Stimulated activated CD4-positive, alpha-beta T cell treated with anti-CD3 and anti-CD28 coated beads, Interleukin-4, amount 100 ng/mL, for 48 hours (primary cell): ENCODE data around the gene ARL11.

Source experiments
- DNase-seq, 2 donors: peaks; one replicate each; pipeline ENCODE4 v3.0.0-alpha.2; 2020; ENCODE audit warnings: low read depth in 2 of 2

Gene ARL11

DNA sequence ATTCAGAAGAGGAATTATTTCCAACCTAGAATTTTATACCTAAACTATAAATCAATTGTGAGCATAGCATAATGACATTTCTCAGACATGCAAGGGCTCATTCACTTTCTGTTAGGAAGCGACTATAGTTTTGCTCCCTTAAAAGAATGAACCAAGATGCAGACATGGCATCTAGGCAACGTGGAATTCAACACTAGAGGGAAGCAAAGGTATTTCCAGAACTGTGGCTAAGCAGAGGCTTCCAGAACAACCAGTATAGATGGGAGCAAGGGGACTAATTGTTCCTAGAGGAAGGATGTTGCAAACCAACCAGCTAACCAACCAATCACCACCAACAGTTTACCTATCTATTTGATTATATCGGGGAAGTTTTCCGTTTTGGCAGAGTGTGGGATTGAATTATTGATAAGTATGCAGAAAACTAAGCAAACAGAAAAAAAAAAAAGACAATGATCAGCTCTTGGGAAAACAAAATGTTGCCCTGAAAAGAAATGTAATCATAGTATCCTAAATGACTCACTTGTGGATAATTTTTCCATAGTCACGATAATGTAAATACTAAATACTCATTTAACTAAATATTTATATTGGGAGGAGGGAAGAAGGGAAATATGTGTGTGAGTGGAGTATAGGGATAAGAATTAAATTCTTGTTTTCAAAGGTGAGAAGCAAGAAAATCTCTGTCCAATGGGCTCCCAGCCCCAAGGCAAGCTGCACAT is 21.1 kb downstream of the ARL11 start:
- DNase-seq, result no peak

DNA sequence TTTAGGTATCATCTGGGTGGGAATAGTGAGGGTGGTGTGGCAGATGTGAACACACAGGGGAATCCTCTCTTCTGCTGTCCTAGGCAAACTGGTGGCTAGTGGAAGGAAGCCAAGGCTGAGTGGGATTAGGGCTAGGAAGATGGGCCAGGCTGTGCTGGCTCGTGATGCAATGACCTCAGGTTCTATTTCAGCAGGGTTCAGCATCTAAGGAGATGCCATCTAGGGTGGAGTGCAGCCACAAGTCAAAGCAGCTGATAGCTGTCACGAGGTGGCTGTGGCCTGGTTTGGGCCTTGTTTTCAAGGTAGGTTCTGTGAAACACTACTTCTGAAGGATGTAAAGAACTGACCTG is 21.6 kb downstream of the ARL11 start:
- DNase-seq, result no peak

DNA sequence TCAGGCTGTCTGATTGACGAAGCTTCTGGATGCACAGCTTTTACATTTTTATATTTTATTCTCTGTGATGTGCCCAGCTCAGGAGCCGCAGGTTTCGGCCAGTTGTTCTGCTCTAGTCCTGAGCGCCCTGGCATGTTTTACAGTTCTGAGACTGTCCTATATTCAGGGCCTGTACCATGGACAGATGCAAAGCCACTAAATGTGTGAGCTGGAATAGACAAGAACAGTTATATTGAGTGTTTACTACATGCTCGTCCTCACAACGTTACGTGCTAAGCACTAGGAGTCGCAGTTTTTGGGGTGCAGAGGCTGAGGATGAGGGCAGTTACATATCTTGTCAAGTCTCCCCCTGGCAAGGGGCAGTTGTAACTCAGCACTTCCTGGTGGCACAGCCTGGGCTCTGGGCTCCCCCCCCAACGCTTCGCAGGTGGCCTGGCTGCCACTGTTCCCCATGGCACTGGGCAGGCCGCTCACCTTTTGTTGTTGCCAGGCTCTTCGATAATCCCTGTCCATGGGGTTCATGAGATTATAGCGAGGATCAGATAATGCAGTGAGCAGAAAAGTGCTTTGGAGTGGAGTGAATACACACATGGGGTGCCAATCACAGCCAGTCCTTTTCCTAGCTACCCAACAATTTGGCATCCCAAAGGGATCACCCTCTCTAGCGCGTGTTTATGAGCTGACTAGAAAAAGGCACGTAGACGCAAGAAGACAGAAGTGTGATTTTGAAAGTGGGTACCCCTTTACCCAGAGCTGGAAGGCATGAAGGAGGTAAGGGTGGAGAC is 23.5 kb downstream of the ARL11 start:
- DNase-seq, result no peak

GRCh38 chr13:49652355-49653305 is 24.3 kb downstream of the ARL11 start:
- no peak for DNase-seq

- no peak for DNase-seq
Measured at GRCh38 chr13:49653478-49653877, 25.2 kb downstream of the ARL11 start.

DNA sequence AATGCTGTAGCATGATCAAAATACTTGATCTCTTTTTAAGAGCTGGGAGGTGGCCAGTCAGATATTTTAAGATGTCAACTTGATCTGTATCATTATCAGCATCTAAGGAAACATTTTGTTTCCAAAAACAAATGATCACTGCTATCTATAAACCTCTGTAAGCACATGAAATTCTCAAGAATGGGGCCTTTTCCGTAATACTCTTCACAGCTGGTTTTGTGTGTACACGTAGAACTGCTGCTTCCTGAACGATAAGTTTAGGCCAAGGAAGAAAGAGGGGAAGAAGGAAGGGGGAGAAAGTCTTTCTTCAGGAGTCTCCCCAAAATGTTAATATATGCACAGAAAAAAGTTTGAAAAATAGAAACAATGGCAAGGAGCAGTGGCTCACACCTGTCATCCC is 25.7 kb downstream of the ARL11 start:
- DNase-seq, result no peak

- DNase-seq, result no peak
Measured at GRCh38 chr13:49655906-49656305, 27.6 kb downstream of the ARL11 start.

DNA sequence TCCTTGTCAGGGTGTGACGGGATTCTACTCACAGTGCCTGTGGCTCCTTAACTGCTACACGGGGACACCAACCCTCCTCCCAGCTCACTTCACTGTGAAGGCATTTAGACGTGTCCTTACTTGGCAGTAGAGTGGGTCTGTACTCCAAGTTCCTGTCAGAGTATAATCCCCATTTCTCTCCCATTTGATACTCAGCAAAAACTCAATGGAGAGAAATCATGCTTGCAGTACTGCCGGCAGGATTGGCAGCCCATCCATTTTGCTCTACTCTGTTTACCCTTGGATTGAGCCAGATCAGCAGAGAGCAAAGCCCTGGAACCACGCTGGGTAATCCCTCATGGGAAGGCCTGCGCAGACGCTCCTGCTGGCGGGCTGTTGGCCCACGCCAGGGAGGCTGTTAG is 28.9 kb downstream of the ARL11 start:
- DNase-seq, result no peak

- DNase-seq, result no peak
Measured at GRCh38 chr13:49664606-49665005, 36.3 kb downstream of the ARL11 start.

- no peak for DNase-seq
Measured at GRCh38 chr13:49667773-49668172, 39.5 kb downstream of the ARL11 start.

DNA sequence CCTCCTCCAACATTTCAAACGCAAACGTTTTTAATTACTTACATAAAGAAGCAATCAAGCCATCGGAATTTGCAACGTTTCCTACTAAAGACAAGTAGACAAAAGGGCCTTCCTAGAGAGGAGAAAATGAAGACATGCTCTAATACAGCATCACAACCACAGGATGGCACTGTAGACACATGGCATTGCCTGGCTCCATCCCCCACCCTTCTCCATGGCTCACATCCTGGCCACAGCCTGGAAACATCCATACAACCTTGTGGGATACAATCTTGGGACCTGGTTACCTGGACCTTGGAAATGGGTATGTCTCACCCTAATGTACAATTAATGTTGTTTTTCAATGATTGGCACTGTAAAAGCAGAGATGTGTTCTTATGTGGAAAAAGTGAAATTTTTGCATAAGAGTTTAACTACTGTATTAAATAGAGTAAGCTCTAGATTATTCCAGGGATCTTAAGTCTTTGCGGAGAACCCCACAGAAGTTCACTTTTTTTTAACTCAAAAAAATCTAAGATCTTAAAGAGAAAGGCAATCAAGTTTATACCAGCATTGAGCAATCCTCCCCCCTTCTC is 41.5 kb downstream of the ARL11 start:
- DNase-seq, result no peak

GRCh38 chr13:49670828-49671227 is 42.5 kb downstream of the ARL11 start:
- DNase-seq, result no peak

- DNase-seq, result no peak
Measured at GRCh38 chr13:49676581-49677298, 48.4 kb downstream of the ARL11 start.

DNA sequence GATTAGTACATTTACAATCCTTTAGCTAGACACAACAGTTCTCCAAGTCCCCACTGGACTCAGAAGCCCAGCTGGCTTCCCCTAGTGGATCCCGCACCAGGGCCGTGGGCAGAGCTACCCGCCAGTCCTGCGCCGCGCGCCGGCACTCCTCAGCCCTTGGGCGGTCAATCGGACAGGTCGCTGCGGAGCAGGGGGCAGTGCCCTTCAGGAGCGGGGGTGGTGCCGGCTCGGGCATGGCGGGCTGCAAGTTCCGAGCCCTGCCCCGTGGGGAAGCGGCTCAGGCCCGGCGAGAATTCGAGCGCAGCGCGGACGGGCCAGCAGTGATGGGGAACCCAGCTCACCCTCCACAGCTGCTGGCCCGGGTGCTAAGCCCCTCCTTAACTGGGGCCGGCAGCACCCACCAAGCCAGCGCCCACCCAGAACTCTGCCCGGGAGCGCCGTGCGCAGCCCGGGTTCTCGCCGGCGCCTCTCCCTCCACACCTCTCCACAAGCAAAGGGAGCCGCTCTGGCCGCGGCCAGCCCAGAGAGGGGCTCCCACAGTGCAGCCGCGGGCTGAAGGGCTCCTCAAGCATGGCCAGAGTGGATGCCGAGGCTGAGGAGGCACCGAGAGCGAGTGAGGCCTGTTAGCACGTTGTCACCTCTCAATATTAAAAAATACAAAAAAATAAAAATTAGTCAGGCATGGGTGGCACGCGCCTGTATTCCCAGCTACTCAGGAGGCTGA is 50.0 kb downstream of the ARL11 start:
- no peak for DNase-seq

DNA sequence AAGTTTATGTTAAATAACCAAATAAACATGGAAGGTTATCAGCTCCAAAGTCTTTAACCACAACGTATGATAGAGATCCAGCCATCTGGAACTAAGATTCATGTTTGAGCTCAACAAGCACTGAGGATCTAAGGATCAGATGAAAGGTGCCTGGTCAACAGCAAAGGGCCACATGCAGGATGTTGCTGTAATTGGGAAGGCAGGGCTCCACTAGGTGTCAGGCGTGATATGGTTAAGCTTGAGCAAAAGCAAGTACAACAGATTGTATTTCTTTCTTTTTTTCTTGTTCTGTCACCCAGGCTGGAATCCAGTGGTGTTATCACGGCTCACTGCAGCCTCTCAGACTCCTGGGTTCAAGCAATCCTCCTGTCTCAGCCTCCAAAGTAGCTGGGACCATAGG is 50.9 kb downstream of the ARL11 start:
- DNase-seq, result no peak

DNA sequence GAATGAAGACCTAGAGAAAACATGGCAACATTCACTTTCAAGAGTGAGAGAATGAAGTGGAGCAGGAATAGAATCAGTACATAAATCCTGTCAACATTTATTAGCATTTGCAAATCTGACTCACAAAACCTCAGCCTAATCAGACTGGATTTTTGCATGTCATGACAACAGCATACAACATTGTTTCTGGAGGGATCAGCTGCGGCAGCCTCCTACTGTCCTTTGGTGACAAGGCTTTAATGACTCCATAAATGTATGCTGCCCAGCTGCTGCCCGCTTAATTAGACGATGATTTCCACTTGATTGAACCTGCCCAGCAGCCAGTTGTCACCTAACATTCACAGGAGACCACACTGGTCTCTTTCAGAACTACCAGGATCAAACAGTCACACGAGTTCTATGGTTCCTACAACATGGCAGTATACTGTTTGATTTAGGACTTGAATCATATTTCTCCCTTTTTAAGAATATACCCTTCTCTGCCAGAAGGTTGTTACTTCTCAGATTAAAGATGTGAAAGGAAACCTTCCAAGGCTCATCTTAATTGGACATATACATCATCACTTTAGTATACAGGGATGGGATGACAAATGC is 53.6 kb downstream of the ARL11 start:
- DNase-seq, result no peak
